ENCODE data around the gene VRK3.

Gene VRK3

GRCh38 chr19:49929611-49930482 lies 95.3 kb downstream of the VRK3 start:
- DNase-seq, result peak; percentile 95

DNA sequence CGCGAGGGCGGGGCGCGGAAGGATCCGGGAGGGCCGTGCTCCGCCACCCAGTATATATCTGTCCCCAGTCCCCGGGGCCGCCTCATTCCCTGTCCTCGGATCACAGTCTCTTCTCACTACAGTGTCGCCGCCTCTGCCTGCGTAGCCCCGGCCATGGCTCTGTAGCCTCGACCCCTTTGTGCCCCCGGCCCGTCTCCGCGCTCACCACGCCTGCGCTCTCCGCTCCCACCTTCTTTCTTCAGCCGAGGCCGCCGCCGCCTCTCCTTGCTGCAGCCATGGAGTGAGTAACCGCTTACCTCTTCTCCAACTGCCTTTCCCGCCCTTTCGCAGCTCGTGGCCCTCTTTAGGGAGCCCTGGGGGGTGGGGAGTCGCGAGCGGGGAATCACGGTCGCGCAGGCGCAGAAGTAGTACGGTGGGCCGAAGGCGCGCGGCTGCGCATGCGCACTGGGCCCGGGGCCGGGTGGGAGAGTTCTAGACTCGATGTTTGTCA lies 96.0 kb downstream of the VRK3 start, which contains the start of the genes ATF5 and NUP62:
Gene ATF5, plus strand, starts transcription at position 85 of the 490 bp plus-strand sequence. CDS start 1,646 bp downstream, outside the sequence.
Gene NUP62, minus strand, starts transcription at position 384 of the 490 bp plus-strand sequence. CDS start 19,697 bp downstream, outside the sequence.
- peak; percentile 95 for DNase-seq

DNA sequence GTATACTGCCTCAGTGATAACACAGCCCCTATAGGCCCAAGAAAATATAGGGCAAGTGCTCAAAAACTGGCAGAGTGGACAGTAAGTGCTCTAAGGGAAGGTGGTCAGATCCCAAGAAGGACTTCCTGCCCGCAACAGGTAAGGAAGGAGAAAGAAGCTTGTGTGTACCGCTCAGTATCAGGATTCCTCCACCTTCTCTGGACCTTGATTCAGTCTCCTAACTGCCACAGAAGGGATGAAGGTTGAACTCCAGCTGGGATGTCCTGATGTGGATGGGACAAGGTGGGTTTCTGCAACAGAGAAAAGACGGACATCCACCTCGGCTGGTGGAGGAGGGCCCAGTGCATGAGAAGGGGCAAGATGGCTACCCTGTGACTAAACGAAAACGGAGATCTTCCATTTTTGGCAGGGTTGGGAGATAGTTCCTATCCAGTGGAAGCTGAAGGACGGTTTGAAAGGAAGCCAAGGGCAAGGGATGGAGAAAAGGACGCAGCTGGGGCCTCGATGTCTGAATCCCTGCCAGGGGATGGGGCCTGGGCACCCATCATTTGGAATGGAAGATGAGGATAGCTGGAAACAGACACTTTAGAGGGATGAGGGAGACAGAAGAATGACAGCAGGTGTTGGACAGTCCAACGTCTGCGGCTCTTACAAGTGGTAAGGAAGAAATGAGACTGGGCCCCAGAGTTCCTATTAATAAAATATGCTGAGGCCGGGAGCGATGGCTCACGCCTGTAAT lies 97.5 kb downstream of the VRK3 start:
- no peak for DNase-seq

DNA sequence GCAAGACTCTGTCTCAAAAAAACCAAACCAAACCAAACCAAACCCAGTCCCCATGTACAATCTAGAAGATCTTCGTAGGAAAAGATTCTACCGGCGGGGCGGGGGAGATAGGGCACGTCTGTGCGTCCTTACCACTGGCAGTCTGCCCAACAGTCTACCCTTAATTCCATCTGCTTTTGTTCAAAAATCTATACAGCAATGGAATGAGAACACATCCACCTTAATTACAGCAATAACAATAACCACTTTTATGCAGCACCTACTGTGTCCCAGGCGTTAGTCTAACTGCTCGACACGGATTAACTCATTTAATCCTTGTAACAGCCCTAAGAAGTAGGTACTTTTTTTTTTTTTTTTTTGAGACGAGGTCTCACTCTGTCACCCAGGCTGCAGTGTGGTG lies 98.7 kb downstream of the VRK3 start:
- peak; percentile 39 for DNase-seq
